HCT116 (cell line): Measurements from ENCODE around the gene SPTBN1. TPM values are rescaled to one million over a fixed set of nuclear protein-coding genes. Genes with fewer than 3 reads are reported as not detected.

ENCODE experiments used
- ATAC-seq: fragments of 200-7000 bp; cut with Tn5 transposase; 2 replicates; pipeline ENCODE4 v1.9.1; 2020; ENCODE audit warnings: mild to moderate bottlenecking, moderate library complexity
- BruUV-seq: library from RNA; stranded (reverse); fragments of 400-500 nt; replicated peaks from 2 replicates; lab custom pipeline; 2021; lab: Mats Ljungman, UMichigan
- CTCF ChIA-PET: fragments of 300-600 bp; sonication (Branson Sonifier 250); formaldehyde crosslinking; loops from one replicate; lab custom pipeline; 2021; ENCODE audit warnings: antibody characterized with exemption; lab: Charles Lee
- POLR2A ChIA-PET: fragments of 300-600, 350-600 bp; sonication (Branson Sonifier 250); formaldehyde crosslinking; loops from one replicate; lab custom pipeline; 2021; ENCODE audit warnings: antibody characterized with exemption; lab: Charles Lee
- RAD21 ChIA-PET, 2 experiments: fragments of 300-600 bp; sonication (Branson Sonifier 250); formaldehyde crosslinking; loops; one replicate each; lab custom pipeline; 2023; ENCODE audit warnings: low total read pairs in 2 of 2; ENCODE audit not compliant: uncharacterized antibody in 2 of 2, unreplicated experiment in 2 of 2, low non-redundant PET in 1 of 2; lab: Charles Lee
- DNase-seq: peaks from one replicate; pipeline ENCODE4 v3.0.0-alpha.2; 2010; ENCODE audit warnings: low read depth, low spot score
- H2AFZ ChIP-seq: fragments of 200-600 bp; shearing (Covaris generic), sonication (generic); 2 replicates; pipeline ENCODE4 v1.6.1; 2017; ENCODE audit warnings: low read depth, mixed run types, mixed read lengths, antibody characterized with exemption, low read length; ENCODE audit not compliant: poor library complexity, severe bottlenecking
- H3K27ac ChIP-seq: 2 replicates; pipeline ENCODE4 v1.5.1; 2012; ENCODE audit warnings: low read depth, low read length
- H3K27me3 ChIP-seq: fragments of 200-600 bp; sonication (generic); 2 replicates; pipeline ENCODE4 v1.6.1; 2016; ENCODE audit warnings: mixed run types, low read length, mixed read lengths; ENCODE audit not compliant: insufficient read depth
- H3K36me3 ChIP-seq, 2 experiments: fragments of 200-500 bp in 1 of 2; fragments of 200-600 bp in 1 of 2; sonication (Bioruptor generic) in 1 of 2; sonication (generic) in 1 of 2; 2 replicates each; pipeline versions ENCODE4 v1.5.1 to v1.6.1; 2014 to 2016; ENCODE audit warnings: low read length in 2 of 2, inconsistent platforms in 1 of 2, mixed read lengths in 1 of 2, mixed run types in 1 of 2; ENCODE audit not compliant: insufficient read depth in 2 of 2, control insufficient read depth in 1 of 2
- H3K4me1 ChIP-seq, 2 experiments: fragments of 200-600 bp in 1 of 2; sonication (generic) in 1 of 2; 2 replicates each; pipeline versions ENCODE4 v1.5.1 to v1.6.1; 2012 to 2017; ENCODE audit warnings: low read length in 2 of 2, inconsistent platforms in 1 of 2, mild to moderate bottlenecking in 1 of 2, mixed read lengths in 1 of 2, mixed run types in 1 of 2, moderate library complexity in 1 of 2; ENCODE audit not compliant: insufficient read depth in 2 of 2, control insufficient read depth in 1 of 2
- H3K4me2 ChIP-seq: fragments of 200-600 bp; sonication (generic); 2 replicates; pipeline ENCODE4 v1.6.1; 2017; ENCODE audit warnings: mixed run types, low read length, mixed read lengths
- H3K4me3 ChIP-seq, 2 experiments: fragments of 200-600 bp in 1 of 2; sonication (generic) in 1 of 2; replicated peaks in 1 of 2; 2 replicates each; pipeline ENCODE4 v1.5.1; 2011 to 2016; ENCODE audit warnings: low read length in 2 of 2, control low read depth in 1 of 2, low read depth in 1 of 2, mild to moderate bottlenecking in 1 of 2, mixed read lengths in 1 of 2, mixed run types in 1 of 2
- H3K79me2 ChIP-seq: fragments of 200-600 bp; sonication (generic); 2 replicates; pipeline ENCODE4 v1.6.1; 2017; ENCODE audit warnings: mild to moderate bottlenecking, mixed run types, low read length, moderate library complexity, mixed read lengths; ENCODE audit not compliant: insufficient read depth
- H3K9ac ChIP-seq: fragments of 200-600 bp; sonication (generic); 2 replicates; pipeline ENCODE4 v1.6.1; 2016; ENCODE audit warnings: low read length, mixed read lengths
- H3K9me2 ChIP-seq: fragments of 200-600 bp; sonication (generic), shearing (Covaris generic); 2 replicates; pipeline ENCODE4 v1.6.1; 2017; ENCODE audit warnings: mixed run types, mild to moderate bottlenecking, moderate library complexity; ENCODE audit not compliant: insufficient read depth
- H3K9me3 ChIP-seq, 2 experiments: fragments of 200-500 bp in 1 of 2; fragments of 200-600 bp in 1 of 2; sonication (Bioruptor generic) in 1 of 2; sonication (generic) in 1 of 2; 2 replicates each; pipeline ENCODE4 v1.6.1; 2014 to 2017; ENCODE audit warnings: low read length in 2 of 2, mixed read lengths in 2 of 2, inconsistent platforms in 1 of 2, low read depth in 1 of 2, mild to moderate bottlenecking in 1 of 2, mixed run types in 1 of 2, moderate library complexity in 1 of 2; ENCODE audit not compliant: control insufficient read depth in 1 of 2, insufficient read depth in 1 of 2
- H4K20me1 ChIP-seq: fragments of 200-600 bp; sonication (generic), shearing (Covaris generic); 2 replicates; pipeline ENCODE4 v1.6.1; 2017; ENCODE audit warnings: mixed run types, mild to moderate bottlenecking, moderate library complexity; ENCODE audit not compliant: insufficient read depth
- CEBPB ChIP-seq: IDR thresholded peaks from 2 replicates; pipeline ENCODE4 v1.6.1; 2012; ENCODE audit warnings: low read depth
- EGR1 ChIP-seq: IDR thresholded peaks from 2 replicates; pipeline ENCODE4 v1.6.1; 2012; ENCODE audit warnings: low read depth
- EZH2 ChIP-seq: fragments of 200-600 bp; sonication (generic); IDR thresholded peaks from 2 replicates; pipeline ENCODE4 v1.6.1; 2017; ENCODE audit warnings: antibody characterized with exemption, mixed run types
- JUND ChIP-seq: IDR thresholded peaks from 2 replicates; pipeline ENCODE4 v1.6.1; 2012
- RAD21 ChIP-seq: IDR thresholded peaks from 2 replicates; pipeline ENCODE4 v1.6.1; 2012; ENCODE audit warnings: low read depth, mild to moderate bottlenecking
- SIN3A ChIP-seq: IDR thresholded peaks from 2 replicates; pipeline ENCODE4 v1.6.1; 2012; ENCODE audit warnings: low read depth
- SP1 ChIP-seq: IDR thresholded peaks from 2 replicates; pipeline ENCODE4 v1.6.1; 2012; ENCODE audit warnings: low read depth
- SRF ChIP-seq: IDR thresholded peaks from 2 replicates; pipeline ENCODE4 v1.6.1; 2012; ENCODE audit warnings: low read depth
- TCF7L2 ChIP-seq: IDR thresholded peaks from 2 replicates; pipeline ENCODE4 v1.7.0; 2011; ENCODE audit warnings: borderline replicate concordance, inconsistent platforms; ENCODE audit not compliant: insufficient read depth, insufficient read length; ENCODE audit errors: extremely low read depth
- YY1 ChIP-seq: IDR thresholded peaks from 2 replicates; pipeline ENCODE4 v1.6.1; 2011; ENCODE audit warnings: low read length, low read depth, moderate library complexity, mild to moderate bottlenecking; ENCODE audit not compliant: insufficient replicate concordance; ENCODE audit errors: extremely low read depth
- ZNF274 ChIP-seq: fragments of 200-500 bp; sonication (Bioruptor generic); IDR thresholded peaks from 2 replicates; pipeline ENCODE4 v1.6.1; 2014; ENCODE audit warnings: mild to moderate bottlenecking, low read depth, low read length, inconsistent platforms
- intact Hi-C: fragments of 100-400 bp; cut with micrococcal nuclease; formaldehyde crosslinking; loops from 2 replicates; pipeline ENCODE4 v1.10.0; 2022
- total RNA-seq: library from RNA; stranded (reverse); gene quantifications from one replicate; pipeline ENCODE4 v1.2.1, GENCODE V29; 2021; ENCODE audit not compliant: unreplicated experiment
- TF ChIP-seq, protein P1 (sequence below): IDR thresholded peaks from 2 replicates; pipeline ENCODE4 v1.6.1; 2012
- TF ChIP-seq, protein P2 (sequence below): IDR thresholded peaks from 2 replicates; pipeline ENCODE4 v1.6.1; 2011; ENCODE audit warnings: mild to moderate bottlenecking, low read length, moderate library complexity; ENCODE audit not compliant: insufficient replicate concordance; ENCODE audit errors: extremely low read depth

Gene SPTBN1
- total RNA-seq, 1 experiment from 2014 or later: 84.4 TPM

DNA sequence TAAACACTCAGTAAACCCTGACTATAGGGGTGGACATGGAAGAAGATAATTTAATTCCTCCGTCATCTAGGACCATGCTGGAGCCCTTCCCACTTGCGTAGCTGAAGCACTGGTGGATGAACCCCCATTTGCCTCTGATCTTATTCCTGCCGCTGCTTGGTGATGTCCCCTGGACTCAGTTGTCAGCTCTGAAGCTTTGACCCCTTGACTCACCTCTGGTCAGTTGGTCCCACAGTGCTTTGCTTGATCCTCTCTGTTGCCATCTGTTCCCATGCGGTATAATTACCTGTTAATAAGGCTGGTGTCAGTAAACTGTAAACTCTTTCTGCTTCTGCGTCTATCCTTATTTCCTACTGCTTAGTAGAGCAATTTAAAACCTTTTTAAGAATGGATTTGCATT is 126.9 kb downstream of the SPTBN1 start:
- no TSS peak for BruUV-seq
- Histone ChIP-seq H2AFZ (no peak overlapping the region), H3K4me3 (no peak overlapping the region), H3K9me3 (no peaks in the 10 kb centered on the region), H3K9me2 (no peaks in the 10 kb centered on the region), H3K27me3 (no peaks in the 10 kb centered on the region), H3K4me2 (no peak overlapping the region), H3K4me1 (no peaks in the 10 kb centered on the region)
- POLR2A ChIA-PET: no interaction called here
- ATAC-seq (no peak), DNase-seq (no peak)
- RAD21 ChIA-PET: no interaction called here
- intact Hi-C loops: no loop called here
- TF ChIP-seq, protein P1, sequence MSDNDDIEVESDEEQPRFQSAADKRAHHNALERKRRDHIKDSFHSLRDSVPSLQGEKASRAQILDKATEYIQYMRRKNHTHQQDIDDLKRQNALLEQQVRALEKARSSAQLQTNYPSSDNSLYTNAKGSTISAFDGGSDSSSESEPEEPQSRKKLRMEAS: no peak
- TF ChIP-seq RAD21 (no peak), ZNF274 (no peak), CEBPB (no peak), YY1 (no peak), EGR1 (no peak), TCF7L2 (no peak), SIN3A (no peak), JUND (no peak), EZH2 (no peak), SP1 (no peak), SRF (no peak)
- TF ChIP-seq, protein P2, sequence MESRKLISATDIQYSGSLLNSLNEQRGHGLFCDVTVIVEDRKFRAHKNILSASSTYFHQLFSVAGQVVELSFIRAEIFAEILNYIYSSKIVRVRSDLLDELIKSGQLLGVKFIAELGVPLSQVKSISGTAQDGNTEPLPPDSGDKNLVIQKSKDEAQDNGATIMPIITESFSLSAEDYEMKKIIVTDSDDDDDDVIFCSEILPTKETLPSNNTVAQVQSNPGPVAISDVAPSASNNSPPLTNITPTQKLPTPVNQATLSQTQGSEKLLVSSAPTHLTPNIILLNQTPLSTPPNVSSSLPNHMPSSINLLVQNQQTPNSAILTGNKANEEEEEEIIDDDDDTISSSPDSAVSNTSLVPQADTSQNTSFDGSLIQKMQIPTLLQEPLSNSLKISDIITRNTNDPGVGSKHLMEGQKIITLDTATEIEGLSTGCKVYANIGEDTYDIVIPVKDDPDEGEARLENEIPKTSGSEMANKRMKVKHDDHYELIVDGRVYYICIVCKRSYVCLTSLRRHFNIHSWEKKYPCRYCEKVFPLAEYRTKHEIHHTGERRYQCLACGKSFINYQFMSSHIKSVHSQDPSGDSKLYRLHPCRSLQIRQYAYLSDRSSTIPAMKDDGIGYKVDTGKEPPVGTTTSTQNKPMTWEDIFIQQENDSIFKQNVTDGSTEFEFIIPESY: no peak
- TF ChIP-seq, all 23 proteins: peak for 0
- peaks cover 71% of the 10 kb centered on the region for H3K79me2 ChIP-seq
- H3K36me3 ChIP-seq: no peaks in the 10 kb centered on the region
- no peak overlapping the region for H3K9ac ChIP-seq
- peaks cover 4% of the 10 kb centered on the region; the same call in 1 of the 2 replicates for H4K20me1 ChIP-seq
- no peak overlapping the region for H3K27ac ChIP-seq
- CTCF ChIA-PET: no interaction called here
